NCI-H526 (cell line): Measurements from ENCODE around the gene PAXX.

ENCODE experiments used
- DNase-seq, 2 experiments: peaks; one replicate each; lab custom pipeline; 2025; lab: John Stamatoyannopoulos, UW

Gene PAXX

DNA sequence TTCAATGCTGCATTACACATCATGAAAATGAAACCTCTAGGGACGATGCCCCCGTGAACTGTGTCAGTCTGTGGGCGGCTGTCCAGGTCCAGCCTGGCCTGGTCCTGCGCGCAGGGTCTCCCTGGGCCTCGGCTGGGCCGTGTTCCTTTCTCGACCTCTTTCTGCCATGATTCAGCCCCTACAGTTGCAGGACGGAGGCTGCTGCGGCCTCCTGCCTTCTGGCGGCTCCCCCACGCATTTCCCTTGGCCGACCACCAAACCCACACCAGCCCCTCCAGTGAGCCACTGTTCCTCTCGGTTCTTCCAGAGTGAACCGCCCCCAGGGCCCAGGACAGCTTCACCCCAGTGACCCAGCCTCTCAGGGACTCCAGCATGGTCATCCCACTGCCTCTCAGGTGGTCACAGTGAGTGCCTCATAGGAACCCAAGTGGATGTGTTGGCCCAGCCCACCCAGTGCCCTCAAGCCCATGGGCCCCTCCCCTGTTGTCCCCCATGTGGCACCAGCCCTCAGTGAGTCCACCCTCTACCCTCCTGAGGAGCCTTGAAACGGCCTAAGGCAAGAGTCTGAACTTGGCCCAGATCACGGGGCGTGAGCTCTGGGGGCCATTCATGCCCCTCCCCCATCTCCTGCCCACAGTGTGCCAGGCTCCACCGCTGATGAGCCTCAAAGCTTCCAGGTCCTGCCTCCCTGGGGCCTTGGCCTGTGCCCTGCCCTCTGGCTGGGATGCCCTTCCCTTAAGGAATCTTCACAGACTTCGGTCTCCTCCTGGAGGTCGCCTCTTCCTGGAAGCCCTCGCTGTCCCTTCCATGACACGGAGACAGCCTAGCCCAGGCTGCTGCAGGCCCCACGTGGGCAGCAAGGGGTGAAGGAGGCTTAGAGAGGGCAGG lies 14.1 kb downstream of the PAXX start:
- DNase-seq, result no peak

DNA sequence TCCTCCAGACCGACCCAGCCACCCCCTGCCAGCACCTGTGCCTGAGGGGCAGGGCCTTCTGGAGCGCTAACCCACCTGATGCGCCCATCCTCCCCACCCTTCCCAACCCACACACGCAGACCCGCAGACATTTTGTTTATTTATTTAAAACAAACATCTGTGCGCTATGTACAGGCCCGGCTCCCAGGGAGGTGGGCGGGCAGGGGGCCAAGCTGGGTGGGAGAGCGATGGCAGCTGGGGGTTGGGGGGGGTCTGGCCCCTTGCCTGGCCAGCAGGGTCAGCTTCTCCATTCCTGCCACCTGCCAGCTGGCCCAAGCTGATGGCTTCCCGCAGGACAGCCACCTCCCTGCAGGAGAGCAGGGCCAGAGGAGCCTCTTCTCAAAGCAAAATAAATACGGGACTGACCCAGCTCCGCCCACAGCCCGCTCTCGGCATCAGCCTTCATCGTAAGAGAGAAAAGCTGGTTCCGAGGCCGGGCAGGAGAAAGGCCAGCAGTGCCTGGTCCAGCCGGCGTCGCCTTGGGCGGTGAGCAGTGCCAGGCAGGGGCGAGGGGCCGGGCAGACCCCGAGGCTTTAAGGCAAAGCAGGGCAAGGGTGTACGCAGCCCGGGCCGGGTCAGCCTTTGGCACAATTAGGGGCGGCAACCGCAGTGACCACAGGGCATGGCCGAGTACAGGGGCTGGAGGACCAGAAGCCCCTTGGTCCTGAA lies 15.0 kb downstream of the PAXX start:
- DNase-seq, result peak in 1 of 2 experiments; percentile 13

DNA sequence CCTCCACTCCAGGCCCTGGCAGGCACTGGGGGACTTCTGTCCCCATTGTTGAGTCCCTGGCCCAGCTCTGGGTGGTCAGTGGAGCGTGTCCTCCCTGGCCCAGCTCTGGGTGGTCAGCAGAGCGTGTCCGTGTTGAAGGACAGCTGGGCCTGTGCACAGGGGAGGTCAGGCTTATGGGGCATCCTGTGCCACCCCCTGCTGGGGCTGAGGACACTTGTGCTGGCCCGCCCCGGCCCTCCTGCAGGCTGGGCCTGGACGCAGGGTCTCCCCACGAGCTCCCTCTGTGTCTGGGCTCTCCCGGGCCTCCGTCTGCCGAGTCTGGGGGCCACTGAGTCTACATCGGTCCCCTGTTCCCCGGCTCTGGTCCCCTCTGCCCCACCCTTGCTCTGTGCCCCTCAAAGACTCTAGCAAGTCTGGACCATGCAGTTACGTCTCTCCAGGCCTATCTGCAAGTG lies 15.6 kb downstream of the PAXX start:
- DNase-seq, result no peak

DNA sequence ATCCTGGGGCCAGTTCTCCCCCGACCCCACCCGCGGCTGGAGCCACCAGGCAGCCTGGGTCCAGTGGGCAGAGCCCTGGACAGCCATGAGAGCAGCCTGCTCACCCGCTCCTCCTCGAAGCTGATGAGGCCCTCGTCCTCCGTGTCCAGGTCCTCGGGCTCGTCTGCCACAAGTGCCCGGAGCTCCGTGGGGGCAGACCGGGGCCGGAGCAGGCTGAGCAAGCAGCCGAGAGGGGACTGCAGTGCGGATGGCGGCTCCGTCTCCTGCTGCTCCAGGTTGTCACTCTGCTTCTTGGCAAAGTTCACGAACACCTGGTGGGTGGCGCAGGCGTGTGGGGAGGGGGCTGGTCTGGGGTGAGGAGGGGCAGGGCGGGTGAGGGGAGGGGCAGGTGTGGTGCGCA lies 16.1 kb downstream of the PAXX start:
- no peak for DNase-seq

DNA sequence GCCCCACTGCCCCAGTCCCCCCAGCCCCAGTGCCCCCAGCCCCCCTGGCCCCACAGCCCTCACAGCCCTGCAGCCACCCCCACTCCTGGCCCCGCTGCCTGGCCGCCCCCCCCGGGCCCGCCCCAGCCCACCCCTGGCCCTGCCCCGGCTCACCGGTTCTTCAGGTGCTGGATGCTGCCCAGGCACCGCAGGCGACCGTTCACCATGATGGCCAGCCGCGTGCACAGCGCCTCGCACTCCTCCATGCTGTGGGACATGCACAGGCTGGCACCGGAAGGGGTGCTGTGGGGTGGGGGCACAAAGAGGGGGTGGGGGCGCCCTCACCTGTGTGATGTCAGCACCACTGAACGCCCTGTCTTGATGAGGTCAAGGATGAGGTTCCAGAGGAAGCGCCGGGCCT lies 17.0 kb downstream of the PAXX start:
- no peak for DNase-seq

DNA sequence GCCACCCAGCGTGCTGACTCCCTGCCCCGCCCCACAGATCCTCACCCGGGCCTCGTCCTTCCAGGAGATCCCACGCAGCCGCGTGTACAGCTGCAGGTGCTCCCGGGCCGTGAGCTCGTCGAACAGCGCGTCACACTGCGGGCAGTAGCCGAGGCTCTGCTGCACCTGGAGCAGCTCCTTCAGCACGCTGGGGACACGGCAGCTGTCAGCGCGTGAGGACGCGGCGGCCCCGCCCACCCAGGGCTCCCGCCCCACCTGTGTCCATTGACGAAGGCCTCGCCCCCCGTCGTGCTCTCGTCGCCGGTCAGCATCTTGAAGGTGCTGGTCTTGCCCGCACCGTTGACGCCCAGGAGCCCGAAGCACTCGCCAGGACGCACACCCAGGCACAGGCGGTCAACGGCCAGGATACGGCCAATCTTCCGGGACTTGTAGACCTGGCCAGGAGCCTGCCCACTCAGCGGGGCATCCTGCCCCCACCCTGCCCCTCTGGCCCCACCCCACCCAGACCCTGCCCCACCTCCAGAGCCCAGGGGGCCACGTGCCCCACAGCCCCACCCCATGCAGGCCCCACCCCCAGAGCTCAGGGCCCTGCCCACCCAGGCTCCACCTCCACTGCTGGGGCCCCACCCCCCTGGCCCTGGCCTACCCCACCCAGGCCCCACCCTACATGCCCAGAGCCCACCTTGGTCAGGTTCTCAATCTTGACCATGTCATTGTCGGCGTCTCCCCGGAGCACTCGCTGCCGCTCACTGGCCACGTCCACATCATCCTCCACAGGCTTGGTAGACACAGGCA lies 17.9 kb downstream of the PAXX start:
- DNase-seq, result no peak

DNA sequence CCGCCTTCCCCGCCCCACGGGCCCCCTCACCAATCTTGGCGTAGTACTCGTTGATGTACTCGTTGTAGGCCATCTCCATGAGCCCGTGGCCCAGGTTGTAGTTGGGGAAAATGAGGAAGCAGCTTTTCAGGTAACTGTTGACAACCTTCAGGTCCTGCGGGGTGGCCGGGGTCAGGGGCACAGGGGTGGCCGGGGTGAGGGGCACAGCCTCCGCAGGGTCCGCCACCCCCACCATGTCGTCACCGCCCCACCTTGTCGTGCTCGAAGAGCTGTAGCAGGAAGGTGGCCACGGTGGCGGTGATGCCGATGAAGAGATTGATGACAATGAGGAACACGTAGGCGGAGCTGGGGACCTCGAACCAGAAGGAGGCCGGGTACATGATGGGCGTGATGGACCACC lies 18.9 kb downstream of the PAXX start:
- no peak for DNase-seq

DNA sequence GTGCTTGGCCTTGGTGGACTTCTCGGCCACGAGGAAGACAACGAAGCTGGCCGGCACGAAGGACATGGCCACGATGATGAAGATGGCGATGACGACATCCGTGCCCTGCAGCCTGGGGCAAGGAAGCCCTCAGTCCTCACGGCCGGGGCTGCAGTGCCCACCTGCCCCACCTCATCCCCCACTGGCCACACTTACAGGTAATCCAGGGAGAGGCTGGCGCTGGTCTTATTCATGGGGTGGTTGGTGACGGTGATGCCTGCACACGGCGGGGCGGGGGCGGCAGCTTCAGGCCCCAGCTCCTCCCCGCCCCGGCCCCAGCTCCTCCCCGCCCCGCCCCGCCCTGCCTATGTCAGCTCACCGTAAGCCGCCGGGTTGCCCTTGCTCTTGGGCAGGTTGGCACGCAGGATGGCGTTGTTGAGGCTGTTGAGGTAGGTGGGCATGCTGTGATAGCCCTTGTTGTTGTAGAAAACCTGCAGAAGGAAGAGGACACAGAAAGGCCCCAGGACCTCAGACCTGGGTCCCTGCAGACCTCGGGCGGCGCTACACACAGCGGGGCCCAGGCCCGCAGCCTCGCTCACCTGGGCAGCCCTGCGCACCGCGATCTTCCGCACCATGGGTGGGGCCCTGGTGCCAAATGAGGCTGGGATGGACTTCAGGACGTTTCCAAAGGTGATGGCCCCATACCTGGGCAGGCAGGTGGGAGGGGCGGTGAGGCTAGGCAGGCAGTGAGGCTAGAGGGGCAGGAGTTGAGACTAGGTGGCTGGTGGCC lies 19.9 kb downstream of the PAXX start:
- no peak for DNase-seq

DNA sequence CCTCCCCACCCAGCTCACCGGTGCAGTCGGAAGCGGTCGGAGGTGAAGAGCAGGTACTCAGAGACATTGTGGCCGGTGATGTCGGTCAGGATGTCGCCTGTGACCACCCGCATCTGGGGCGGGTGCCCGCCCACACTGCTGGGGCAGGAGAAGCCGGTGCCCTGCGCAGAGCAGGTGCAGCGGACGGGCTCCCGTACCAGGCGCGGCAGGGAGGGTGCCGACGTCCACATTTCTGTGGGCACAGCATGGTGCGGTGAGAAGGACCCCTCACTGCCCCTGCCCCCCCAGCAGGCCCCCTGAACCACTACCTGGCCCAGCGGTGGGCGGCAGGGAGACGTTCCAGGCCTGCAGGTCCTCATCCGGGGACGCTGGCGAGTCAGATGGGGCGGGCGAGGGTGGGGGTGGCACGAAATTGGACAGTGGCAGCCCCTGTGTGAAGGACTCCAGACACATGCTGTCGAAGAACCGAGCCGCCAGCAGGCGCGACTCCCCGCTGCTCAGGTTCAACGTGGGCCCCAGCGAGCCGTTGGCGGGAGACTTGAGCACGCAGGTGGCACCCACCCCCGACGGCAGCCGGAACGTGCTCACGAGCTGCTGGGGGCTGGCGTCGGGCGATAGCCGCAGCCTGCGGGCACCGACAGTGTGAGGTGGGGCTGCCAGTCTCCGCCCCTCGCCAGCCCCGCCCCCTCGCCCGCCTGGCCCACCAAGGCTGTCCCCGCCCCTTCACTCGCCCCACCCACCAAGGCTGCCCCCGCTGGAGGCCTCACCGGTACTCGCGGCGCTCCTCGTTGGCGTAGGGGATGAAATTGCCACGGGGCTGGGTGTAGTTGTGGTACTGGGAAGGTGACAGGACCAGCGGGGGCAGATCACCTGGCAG lies 20.7 kb downstream of the PAXX start:
- peak in 1 of 2 experiments; percentile 17 for DNase-seq

DNA sequence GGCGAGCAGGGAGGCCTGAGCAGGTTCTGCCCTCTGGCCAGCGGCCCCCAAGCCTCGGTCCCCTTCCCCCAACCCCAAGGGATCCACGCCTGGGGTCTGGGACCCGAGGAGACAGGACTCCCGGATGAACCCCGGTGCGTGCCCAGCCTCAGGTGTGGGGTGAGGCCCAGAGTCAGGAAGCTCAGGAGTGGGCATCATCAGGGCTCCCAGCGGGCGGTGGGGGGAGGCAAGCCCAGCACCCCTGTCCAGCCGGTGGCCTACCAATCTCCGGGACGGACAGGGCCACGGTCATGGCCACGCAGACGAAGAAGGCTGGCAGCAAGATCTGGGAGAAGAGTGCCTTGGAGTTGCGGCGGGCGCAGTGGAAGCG lies 21.3 kb downstream of the PAXX start:
- DNase-seq, result no peak

DNA sequence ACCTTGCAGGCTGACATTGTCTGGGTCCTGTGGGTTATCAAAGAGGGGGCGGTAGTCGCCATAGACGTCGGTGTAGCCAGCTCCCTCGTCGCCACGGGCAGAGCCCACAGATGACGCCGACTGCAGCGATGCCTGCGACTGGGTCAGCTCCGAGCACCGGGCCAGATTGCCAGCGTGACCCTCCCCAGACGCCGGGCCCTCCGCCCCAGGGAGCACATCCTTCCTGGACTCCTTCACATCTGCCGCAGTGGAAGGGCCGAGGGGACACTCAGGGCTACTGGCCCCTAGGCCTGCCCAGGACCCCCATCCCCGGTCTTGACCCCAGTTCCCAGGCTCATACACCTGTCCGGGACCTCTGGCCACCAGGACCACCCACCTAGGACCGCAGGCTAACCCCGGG lies 21.9 kb downstream of the PAXX start:
- DNase-seq, result no peak

DNA sequence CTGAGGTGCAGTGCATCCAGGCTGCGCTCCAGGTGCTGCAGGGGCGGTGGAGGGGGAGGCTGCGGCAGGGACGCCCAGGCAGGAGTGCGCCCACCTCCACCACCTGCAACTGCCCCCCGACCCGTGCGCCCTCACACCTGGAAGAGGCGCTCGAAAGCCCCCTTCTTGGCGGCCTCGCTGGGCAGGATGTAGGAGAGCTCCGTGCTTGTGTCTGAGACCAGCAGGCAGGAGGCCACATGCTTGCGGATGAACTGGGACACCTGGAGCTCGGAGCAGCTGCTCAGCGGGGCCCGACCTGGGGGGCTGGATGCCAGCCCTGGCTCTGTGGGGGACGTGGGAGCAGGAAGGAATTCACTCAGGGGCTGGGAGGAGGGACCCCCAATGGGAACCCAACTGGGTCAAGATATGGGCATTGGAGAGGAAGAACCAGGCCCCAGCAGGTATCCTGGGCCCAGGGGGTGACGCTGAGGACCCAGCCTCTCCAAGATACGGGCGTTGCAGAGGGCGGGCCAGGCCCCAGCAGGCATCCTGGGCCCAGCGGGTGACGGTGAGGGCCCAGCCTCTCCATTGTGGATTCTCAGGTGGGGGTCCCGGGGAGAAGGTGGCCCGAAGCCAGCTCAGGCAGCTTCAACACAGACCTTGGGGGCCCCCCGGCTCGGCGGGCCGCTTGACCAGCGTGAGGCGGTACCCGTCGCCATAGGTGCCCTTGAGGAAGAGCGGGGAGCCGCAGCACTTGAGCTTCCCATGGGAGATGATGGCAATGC lies 22.7 kb downstream of the PAXX start:
- DNase-seq, result no peak

DNA sequence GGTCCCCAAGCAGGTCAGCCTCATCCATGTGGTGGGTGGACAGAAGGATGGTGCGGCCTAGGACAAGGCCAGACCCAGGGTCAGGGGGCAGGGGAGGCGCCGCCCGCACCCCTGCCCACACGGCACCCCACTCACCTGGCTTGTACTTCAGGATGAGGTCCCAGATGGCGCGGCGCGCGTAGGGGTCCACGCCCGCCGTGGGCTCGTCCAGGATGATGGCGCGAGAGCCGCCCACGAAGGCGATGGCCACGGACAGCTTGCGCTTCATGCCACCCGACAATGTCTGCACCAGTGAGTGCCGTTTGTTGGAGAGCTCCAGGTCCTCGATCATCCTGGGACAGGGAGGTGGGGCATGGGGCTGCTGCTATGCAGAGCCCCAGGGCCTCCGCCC lies 23.3 kb downstream of the PAXX start:
- no peak for DNase-seq

DNA sequence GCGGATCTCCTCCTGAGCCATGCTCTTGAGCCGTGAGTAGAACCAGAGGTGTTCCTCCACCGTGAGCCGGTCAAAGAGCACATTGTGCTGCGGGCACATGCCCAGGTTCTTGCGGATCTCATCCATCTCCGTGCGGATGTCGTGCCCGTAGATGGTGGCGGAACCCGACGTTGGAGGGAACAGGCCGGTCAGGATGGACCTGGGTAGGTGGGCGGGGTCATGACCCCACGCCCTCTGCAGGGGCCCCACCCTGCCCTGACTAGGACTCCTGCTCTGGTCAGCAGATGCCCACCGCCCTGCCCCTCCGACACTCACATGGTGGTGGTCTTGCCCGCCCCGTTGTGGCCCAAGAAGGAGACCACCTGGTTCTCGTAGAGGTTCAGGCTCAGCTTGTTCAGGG lies 23.8 kb downstream of the PAXX start:
- DNase-seq, result no peak

DNA sequence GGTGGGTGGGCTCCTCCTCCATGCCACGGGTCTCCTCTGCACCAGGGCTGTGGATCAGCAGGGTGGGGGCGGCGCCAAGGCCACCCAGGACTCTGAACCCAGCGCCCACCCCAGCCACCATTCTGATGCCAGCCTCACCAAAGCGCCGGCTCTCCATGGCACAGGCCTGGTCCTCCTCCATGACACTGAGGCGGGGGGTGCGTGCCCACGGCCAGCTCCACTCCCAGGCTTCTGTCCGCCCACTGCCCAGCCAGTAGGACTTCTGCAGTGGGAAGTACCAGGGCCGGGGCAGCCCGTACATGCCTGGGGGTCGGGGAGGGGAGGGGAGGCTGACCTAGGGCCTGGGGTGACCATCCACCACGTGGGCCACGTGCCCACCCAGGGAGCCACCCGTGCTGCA lies 24.2 kb downstream of the PAXX start:
- DNase-seq, result no peak

DNA sequence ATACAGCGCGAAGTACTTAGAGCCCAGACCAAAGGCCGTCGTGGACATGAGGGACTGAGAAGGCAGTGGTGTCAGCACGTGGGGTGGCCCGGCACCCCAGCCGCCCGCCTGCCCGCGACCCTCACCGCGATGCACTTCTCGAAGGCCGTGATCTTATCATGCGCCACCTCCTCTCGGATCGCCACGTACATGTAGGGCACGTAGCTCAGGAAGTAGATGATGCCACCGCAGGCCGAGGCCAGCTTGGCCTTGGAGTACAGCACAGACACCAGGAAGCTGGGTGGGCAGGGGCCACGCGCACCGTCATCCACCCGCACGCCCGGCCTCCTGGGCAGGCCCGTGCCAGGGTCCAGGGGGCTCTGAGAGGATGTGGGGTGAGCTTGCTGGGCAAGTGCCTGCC lies 24.8 kb downstream of the PAXX start:
- no peak for DNase-seq

DNA sequence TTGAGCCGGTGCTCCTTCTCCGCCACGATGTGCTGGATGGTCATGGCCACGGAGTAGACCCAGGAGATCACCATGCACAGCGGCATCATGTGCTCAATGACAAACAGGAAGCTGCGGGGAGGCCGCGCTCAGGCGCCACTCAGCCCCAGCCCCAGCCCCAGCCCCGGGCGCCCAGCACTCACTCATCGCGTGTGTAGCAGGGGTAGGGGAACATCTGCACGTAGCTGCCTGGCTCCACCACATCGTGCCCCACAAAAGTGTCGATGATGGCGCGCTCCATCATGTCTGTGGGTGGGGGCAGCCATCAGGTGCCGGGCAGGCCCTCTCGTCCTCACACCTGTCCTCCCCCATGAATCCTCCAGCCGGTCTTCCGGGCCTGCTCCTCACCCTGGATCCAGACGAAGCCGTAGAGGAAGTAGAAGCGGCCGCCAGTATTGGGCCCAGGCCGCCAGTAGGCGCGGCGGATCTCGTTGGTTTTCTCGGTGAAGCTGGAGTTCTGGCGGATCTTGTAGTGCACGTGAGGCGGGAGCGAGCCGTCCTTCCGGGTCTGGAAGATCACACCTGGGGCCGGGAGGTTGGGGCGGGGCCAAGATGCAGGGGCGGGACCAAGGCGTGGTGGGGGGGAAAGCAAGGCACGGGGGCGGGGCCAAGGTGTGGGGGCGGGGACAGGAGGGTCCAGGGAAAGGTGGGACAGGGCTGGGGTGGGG lies 25.7 kb downstream of the PAXX start:
- DNase-seq, result no peak

DNA sequence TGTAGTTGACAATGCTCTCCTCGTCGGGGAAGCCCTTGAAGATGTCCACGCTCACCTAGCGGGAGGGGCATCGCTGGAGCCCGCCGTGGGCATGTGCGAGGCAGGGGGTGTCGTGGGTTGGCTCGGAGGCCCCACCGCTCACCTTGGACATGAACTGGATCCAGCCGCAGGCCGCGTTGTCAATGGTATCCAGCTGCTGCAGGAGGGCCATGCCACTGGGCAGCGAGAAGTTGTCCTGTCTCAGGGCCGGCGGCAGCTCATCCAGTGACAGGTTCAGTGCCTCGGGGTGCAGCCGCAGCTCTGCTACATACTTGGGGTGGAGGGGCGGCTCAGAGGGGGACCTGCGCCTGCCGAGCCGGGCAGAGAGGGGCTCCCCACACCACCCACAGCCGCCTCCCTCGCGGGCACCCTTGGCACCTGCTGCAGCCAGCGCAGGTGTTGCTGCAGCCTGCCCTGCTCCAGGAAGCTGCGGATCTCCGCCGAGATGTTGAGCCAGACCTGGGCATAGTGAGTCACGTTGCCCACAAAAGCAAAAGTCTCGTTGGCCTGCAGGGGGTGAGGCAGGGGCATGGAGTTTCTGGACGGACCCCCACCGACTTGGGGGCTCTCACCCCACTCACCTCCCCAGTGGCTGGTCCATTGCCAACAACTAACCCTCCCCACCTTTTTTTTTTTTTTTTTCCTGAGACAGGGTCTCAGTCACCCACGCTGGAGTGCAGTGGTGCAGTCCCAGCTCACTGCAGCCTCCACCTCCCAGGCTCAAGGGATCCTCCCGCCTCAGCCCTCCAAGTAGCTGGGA lies 26.7 kb downstream of the PAXX start:
- DNase-seq, result no peak
